ENCODE results near the gene MT1X. TPM values are rescaled to one million over a fixed set of nuclear protein-coding genes. Genes with fewer than 3 reads are reported as not detected.

The MT1X gene
- total and polyA plus RNA-seq, 2 of the 13 experiments (the other 11 are each of a cell fraction or from before 2014, with no cell fraction given): 19.7 to 288 TPM

DNA sequence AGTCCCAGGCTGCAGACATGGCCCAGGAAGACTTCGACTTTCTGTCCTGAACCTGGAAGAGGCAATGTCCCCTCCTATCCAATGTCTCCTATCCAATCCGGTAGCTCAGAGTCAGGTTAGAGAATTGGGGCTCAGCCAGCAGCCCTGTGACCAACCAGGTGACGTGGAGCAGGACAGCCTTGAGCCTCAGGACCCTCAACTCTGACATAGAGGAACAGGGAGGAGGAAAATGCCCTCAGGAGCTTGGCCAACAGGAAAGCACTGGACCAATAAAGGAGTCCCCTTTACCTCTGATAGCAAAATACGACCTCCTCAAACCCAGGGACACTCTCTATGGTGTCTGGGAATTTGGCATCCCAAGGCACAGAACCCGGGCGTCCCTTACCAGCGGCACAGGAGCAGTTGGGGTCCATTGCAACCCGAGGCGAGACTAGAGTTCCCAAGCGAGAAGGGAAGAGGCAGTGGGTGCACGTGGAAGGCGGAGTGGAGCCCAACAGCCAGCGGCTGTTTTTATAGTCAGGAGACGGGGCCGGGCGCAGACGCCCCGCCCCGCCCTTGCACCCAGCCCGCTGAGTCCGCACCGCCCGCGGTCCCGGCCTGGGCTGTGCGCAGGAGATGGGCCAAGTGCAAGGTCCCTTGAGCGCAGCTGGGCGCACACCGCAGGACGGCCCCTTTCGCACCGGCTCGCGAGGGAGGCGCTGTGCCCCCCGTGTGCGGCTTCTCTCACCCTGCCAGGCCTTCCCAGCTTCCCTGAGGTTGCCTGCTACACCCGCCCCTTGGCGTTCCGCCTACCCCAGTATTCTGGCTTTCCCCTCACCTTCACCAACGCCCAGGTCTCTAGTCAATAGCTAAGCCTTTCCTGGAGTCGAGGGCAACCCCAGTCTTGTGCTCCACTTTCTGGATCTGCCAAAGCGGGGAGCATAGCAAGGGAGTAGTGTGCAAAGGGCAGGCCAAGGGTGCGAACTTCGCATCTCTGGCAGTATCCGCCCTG is 14.4 kb upstream of the MT1X start, which contains the start of gene MT1G (continued):
- no peak; the same call in 1 of the 2 replicates for TF ChIP-seq CSRNP1 (CRISPR knock-in tag; IDR thresholded peaks at IDR 0.05)
- no peak for TF ChIP-seq ZNF672 (CRISPR knock-in tag; IDR thresholded peaks at IDR 0.05)
- TF ChIP-seq MED8 (CRISPR knock-in tag; IDR thresholded peaks at IDR 0.05; ENCODE audit: insufficient replicate concordance): peak; percentile 56
- peak; percentile 40; the same call in 1 of the 2 replicates for TF ChIP-seq ZNF501 (CRISPR knock-in tag; IDR thresholded peaks at IDR 0.05)
- TF ChIP-seq, protein P1, sequence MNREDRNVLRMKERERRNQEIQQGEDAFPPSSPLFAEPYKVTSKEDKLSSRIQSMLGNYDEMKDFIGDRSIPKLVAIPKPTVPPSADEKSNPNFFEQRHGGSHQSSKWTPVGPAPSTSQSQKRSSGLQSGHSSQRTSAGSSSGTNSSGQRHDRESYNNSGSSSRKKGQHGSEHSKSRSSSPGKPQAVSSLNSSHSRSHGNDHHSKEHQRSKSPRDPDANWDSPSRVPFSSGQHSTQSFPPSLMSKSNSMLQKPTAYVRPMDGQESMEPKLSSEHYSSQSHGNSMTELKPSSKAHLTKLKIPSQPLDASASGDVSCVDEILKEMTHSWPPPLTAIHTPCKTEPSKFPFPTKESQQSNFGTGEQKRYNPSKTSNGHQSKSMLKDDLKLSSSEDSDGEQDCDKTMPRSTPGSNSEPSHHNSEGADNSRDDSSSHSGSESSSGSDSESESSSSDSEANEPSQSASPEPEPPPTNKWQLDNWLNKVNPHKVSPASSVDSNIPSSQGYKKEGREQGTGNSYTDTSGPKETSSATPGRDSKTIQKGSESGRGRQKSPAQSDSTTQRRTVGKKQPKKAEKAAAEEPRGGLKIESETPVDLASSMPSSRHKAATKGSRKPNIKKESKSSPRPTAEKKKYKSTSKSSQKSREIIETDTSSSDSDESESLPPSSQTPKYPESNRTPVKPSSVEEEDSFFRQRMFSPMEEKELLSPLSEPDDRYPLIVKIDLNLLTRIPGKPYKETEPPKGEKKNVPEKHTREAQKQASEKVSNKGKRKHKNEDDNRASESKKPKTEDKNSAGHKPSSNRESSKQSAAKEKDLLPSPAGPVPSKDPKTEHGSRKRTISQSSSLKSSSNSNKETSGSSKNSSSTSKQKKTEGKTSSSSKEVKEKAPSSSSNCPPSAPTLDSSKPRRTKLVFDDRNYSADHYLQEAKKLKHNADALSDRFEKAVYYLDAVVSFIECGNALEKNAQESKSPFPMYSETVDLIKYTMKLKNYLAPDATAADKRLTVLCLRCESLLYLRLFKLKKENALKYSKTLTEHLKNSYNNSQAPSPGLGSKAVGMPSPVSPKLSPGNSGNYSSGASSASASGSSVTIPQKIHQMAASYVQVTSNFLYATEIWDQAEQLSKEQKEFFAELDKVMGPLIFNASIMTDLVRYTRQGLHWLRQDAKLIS (CRISPR knock-in tag; IDR thresholded peaks at IDR 0.05): no peak
- TF ChIP-seq ZC3H13 (CRISPR knock-in tag; IDR thresholded peaks at IDR 0.05): no peak
- no peak for TF ChIP-seq ZBTB40 (IDR thresholded peaks at IDR 0.05)
- TF ChIP-seq ZBTB40 (CRISPR knock-in tag; IDR thresholded peaks at IDR 0.05): no peak
- no peak for TF ChIP-seq ELK4 (CRISPR knock-in tag; IDR thresholded peaks at IDR 0.05; ENCODE audit: borderline replicate concordance)
- TF ChIP-seq ZNF792 (CRISPR knock-in tag; IDR thresholded peaks at IDR 0.05): peak; percentile 48
- TF ChIP-seq ZNF326 (CRISPR knock-in tag; IDR thresholded peaks at IDR 0.05; ENCODE audit: borderline replicate concordance): no peak
- peak; percentile 88 for TF ChIP-seq POLR2G (IDR thresholded peaks at IDR 0.05; ENCODE audit: low read depth, low read length)

All from HepG2 (cell line).